ENCODE measurements around the gene SCMH1.

Gene SCMH1

GRCh38 chr1:41110286-41110685 is 131.8 kb downstream of the SCMH1 start:
- TF ChIP-seq GATA2 (IDR thresholded peaks at IDR 0.05; ENCODE audit: low read depth, low read length): no peak
- TF ChIP-seq GATA3 (IDR thresholded peaks at IDR 0.05; ENCODE audit: low read depth, low read length): no peak

DNA sequence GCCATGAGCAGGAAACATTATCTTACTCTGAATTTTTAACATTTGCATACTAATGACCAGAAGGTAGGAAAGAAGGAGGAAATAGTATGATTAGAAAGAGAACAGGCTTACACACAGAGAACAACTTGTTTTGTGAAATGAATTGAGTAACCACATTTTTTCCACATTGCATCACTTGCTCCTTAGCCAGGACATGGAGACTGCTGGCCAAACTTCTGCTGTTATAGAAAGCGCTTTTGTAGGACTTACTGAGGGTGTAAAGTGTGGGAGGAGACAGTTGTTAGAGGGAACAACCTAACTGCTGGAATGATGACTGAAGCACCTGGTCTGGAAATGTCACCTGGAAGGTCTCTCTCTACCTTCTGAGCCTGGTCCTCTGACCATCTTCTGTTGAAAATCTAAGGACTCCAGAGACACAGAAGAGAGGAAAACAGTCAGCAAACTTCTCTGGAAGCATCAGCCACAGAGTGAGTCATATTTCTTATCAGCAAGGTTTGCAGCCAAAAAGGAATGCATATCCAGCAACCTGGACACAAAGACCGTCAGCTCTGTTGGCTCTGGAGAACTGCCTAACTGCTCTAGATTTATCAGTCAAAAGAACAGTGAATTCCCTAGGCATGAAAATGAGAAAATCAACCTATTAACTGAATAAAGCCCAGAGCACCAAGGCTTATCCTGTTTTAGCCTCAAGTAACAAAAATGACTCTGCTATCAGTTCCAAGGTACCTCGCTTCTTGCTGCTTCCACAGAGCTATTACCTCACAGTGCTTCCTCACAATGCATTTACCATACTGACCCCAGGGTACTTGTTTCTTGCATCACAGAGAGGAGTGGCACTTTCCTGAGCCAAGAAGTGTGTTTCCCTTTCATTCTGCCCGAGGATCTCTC is 132.6 kb downstream of the SCMH1 start:
- TF ChIP-seq GATA2 (IDR thresholded peaks at IDR 0.05; ENCODE audit: low read depth, low read length) (no peak), GATA3 (IDR thresholded peaks at IDR 0.05; ENCODE audit: low read depth, low read length) (no peak)

- TF ChIP-seq GATA3 (IDR thresholded peaks at IDR 0.05; ENCODE audit: low read depth, low read length): no peak
- TF ChIP-seq GATA2 (IDR thresholded peaks at IDR 0.05; ENCODE audit: low read depth, low read length): no peak
These were observed 133.3 kb downstream of the SCMH1 start for GRCh38 chr1:41108696-41109275.

- TF ChIP-seq GATA2 (IDR thresholded peaks at IDR 0.05; ENCODE audit: low read depth, low read length): no peak
- no peak for TF ChIP-seq GATA3 (IDR thresholded peaks at IDR 0.05; ENCODE audit: low read depth, low read length)
These were observed 138.3 kb downstream of the SCMH1 start for GRCh38 chr1:41103766-41104165.

DNA sequence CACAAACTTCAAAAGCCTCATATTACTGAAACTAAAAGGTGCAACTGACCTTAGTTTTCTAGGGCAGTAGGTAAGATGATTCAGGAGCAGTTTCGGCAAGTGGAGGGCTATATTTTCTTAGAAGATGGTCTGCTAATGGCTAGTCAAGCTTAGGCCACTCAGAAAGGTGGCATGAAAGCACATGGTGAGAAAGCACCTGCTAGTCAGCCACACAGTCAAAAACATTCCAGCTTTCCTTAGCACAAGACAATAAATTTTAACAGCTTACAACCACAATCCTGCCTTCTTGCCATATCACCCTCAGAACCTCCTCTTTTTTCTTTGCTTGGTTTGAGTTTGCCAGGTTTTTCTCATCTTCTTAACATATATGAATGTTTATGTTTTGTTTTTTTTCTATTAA is 139.5 kb downstream of the SCMH1 start:
- TF ChIP-seq GATA3 (IDR thresholded peaks at IDR 0.05; ENCODE audit: low read depth, low read length): no peak
- no peak for TF ChIP-seq GATA2 (IDR thresholded peaks at IDR 0.05; ENCODE audit: low read depth, low read length)

DNA sequence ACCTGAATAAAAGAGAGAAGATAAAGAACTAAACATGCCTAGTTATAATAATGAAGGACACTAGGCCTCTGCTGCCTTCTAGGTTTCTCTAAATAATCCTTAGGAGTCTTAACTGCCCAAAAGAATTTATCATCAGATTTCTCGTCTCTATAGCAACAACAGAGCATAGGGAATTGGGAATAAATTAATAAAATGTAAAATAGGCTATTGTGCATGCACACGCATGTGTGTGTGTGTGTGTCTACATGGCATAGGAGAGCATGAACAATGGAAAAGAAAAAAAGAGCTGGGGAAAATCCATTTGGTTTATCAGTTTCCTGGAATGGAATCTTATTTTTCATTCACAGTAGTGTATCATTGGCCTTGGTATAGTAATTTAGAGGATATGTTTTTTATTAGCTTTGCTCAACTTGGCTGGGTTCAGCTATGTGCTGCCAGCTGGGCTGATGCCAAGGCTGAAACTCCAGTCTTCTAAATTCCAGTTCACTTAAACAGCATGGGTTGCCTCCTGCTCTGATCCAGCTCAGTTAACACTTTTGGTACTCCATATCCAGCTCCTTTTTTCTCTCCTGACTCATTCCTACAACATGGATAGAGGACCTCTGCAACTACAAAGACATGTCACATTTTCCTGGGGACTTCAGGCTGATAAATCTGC is 140.0 kb downstream of the SCMH1 start:
- TF ChIP-seq GATA3 (IDR thresholded peaks at IDR 0.05; ENCODE audit: low read depth, low read length): no peak
- TF ChIP-seq GATA2 (IDR thresholded peaks at IDR 0.05; ENCODE audit: low read depth, low read length): no peak

DNA sequence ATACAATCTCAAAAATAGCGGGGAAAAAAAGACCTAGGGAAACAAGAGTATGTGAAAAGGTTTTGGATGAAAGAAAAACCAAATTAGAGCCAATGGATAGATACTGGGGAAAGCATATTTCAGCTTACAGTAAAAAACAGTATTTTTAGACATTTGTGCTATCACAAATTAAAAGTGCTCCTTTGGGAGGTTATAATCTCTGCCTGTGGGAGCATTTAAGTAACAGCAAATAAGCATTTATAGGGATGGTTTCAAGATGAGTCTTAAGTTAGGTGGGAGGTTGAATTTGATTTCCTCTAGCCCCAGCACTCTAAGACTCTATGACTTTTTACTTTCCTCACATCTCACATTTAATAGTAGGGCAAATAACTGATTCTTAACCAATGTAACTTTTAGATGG is 141.0 kb downstream of the SCMH1 start:
- TF ChIP-seq GATA2 (IDR thresholded peaks at IDR 0.05; ENCODE audit: low read depth, low read length): no peak
- TF ChIP-seq GATA3 (IDR thresholded peaks at IDR 0.05; ENCODE audit: low read depth, low read length): no peak

DNA sequence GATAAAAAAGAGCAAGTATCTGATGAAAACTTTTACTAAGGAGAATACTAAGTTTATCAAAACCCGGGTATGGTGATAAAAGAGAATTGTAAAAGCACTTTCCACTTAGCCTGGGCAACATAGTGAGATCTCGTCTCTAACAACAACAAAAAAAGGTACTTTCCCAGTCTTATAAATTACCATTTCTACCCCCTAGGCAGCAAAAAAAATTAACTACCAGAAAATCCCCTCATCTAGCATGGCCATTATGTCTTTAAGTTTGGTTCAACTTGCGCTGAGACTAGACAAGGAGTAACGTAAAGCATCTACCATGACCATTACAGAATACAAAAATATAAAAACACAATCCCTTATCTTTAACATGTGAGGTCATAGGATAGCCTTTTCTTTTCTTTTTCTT is 141.9 kb downstream of the SCMH1 start:
- TF ChIP-seq GATA2 (IDR thresholded peaks at IDR 0.05; ENCODE audit: low read depth, low read length) (no peak), GATA3 (IDR thresholded peaks at IDR 0.05; ENCODE audit: low read depth, low read length) (no peak)

DNA sequence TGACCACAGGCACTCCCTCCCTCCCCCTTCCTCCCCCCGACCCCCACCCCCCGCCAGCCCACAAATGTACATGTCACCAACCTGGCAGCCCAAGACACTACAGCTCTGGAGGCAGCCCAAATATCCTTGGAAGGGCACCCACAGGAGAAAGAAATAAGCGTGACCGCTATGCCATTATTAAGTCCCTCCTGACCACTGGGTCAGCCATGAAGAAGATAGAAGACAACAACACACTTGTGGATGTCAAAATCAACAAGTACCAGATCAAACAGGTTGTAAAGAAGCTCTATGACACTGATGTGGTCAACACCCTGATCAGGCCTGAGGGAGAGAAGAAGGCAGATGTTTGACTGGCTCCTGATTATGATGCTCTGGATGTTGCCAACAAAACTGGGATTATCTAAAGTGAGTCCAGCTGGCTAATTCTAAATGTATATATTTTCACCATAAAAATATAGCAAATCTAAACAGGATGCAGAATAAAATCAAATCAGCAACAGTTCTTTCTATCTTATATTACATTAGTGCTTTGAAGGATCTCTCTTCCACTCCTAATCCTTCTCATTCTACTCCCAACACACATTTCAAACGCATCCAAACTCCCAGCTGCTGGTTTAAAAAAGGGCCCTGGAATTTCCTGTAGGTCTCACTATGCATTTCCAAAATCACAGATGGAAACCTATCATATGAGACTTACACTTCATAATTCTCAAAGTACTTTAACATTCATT is 143.2 kb downstream of the SCMH1 start:
- TF ChIP-seq GATA2 (IDR thresholded peaks at IDR 0.05; ENCODE audit: low read depth, low read length) (no peak), GATA3 (IDR thresholded peaks at IDR 0.05; ENCODE audit: low read depth, low read length) (no peak)

GRCh38 chr1:41097105-41097504 is 145.0 kb downstream of the SCMH1 start:
- TF ChIP-seq GATA2 (IDR thresholded peaks at IDR 0.05; ENCODE audit: low read depth, low read length) (no peak), GATA3 (IDR thresholded peaks at IDR 0.05; ENCODE audit: low read depth, low read length) (no peak)

DNA sequence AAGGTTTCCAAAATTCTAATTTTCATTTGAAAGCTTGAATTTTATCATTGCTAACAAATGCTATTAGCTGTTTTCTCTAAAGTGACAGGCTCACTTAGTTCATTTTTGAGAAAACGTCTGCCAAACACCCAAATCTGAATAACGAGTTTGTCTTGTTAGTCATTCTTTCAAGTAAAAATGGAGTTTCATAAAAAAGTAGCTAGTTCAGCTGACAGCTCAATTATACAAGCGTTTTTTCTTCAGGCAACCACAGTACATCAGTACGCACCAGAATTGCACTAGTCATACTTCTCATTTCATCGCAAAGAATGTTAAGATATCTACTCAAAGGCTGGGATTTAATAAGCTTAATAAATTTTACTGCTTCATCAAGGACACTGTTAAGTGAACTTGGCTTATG is 148.3 kb downstream of the SCMH1 start:
- TF ChIP-seq GATA3 (IDR thresholded peaks at IDR 0.05; ENCODE audit: low read depth, low read length): no peak
- TF ChIP-seq GATA2 (IDR thresholded peaks at IDR 0.05; ENCODE audit: low read depth, low read length): no peak

GRCh38 chr1:41086921-41087320 is 155.2 kb downstream of the SCMH1 start:
- TF ChIP-seq GATA3 (IDR thresholded peaks at IDR 0.05; ENCODE audit: low read depth, low read length) (no peak), GATA2 (IDR thresholded peaks at IDR 0.05; ENCODE audit: low read depth, low read length) (no peak)

- no peak for TF ChIP-seq GATA2 (IDR thresholded peaks at IDR 0.05; ENCODE audit: low read depth, low read length)
- TF ChIP-seq GATA3 (IDR thresholded peaks at IDR 0.05; ENCODE audit: low read depth, low read length): no peak
These were observed 163.5 kb downstream of the SCMH1 start for GRCh38 chr1:41078616-41079015.

- TF ChIP-seq GATA3 (IDR thresholded peaks at IDR 0.05; ENCODE audit: low read depth, low read length) (no peak), GATA2 (IDR thresholded peaks at IDR 0.05; ENCODE audit: low read depth, low read length) (no peak)
These were observed 163.9 kb downstream of the SCMH1 start for GRCh38 chr1:41078193-41078592.

Data from SH-SY5Y (cell line).